Keratinocyte (primary cell): ENCODE results near the gene HOXB4. TPM values are rescaled to one million over a fixed set of nuclear protein-coding genes. Genes with fewer than 3 reads are reported as not detected.
A peak's percentile ranks its signal among the peaks of the same experiment; 100 is the strongest.

ENCODE experiments used
- DNase-seq: peaks from one replicate; pipeline ENCODE4 v3.0.0-alpha.2; 2011; ENCODE audit warnings: low read depth, missing footprints, low spot score
- FAIRE-seq: peaks from 2 replicates; lab custom pipeline; 2011; peaks lifted over from hg19 to GRCh38; lab: Jason Lieb, UNC
- H2AFZ ChIP-seq: 2 replicates; pipeline ENCODE4 v1.6.0; 2012; ENCODE audit warnings: low read length, control low read depth, inconsistent platforms; ENCODE audit not compliant: control insufficient read depth
- H3K27ac ChIP-seq: 2 replicates; pipeline ENCODE4 v1.5.1; 2011; ENCODE audit warnings: low read length; ENCODE audit not compliant: control insufficient read depth, insufficient read depth
- H3K27me3 ChIP-seq: 3 replicates; pipeline ENCODE4 v1.6.0; 2011; ENCODE audit warnings: low read length; ENCODE audit not compliant: control insufficient read depth, insufficient read depth; ENCODE audit errors: extremely low read depth
- H3K36me3 ChIP-seq, 2 experiments: 2 replicates in 1 of 2; 3 replicates in 1 of 2; pipeline ENCODE4 v1.5.1; 2011; ENCODE audit warnings: low read length in 2 of 2, mild to moderate bottlenecking in 1 of 2; ENCODE audit not compliant: control insufficient read depth in 2 of 2, insufficient read depth in 2 of 2; ENCODE audit errors: extremely low read depth in 1 of 2
- H3K4me1 ChIP-seq: 3 replicates; pipeline ENCODE4 v1.5.1; 2011; ENCODE audit warnings: low read length; ENCODE audit not compliant: control insufficient read depth, insufficient read depth; ENCODE audit errors: extremely low read depth
- H3K4me2 ChIP-seq: 3 replicates; pipeline ENCODE4 v1.6.0; 2011; ENCODE audit warnings: low read depth, low read length; ENCODE audit not compliant: control insufficient read depth, insufficient read depth; ENCODE audit errors: extremely low read depth
- H3K4me3 ChIP-seq, 3 experiments: fragments of 200-600 bp in 1 of 3; sonication (generic) in 1 of 3; 2 replicates in 2 of 3; 3 replicates in 1 of 3; pipeline ENCODE4 v1.5.1; 2011 to 2016; ENCODE audit warnings: low read length in 3 of 3, mild to moderate bottlenecking in 3 of 3, control low read depth in 2 of 3, inconsistent platforms in 1 of 3, low read depth in 1 of 3, mixed read lengths in 1 of 3, mixed run types in 1 of 3, moderate library complexity in 1 of 3; ENCODE audit not compliant: control insufficient read depth in 2 of 3, insufficient read depth in 2 of 3; ENCODE audit errors: extremely low read depth in 1 of 3
- H3K79me2 ChIP-seq: 2 replicates; pipeline ENCODE4 v1.6.0; 2012; ENCODE audit warnings: low read length; ENCODE audit not compliant: control insufficient read depth, insufficient read depth
- H3K9ac ChIP-seq: 3 replicates; pipeline ENCODE4 v1.6.0; 2011; ENCODE audit warnings: low read length; ENCODE audit not compliant: control insufficient read depth, insufficient read depth; ENCODE audit errors: extremely low read depth
- H3K9me1 ChIP-seq: 3 replicates; pipeline ENCODE4 v1.6.0; 2011; ENCODE audit warnings: low read length; ENCODE audit not compliant: control insufficient read depth, insufficient read depth; ENCODE audit errors: extremely low read depth
- H3K9me3 ChIP-seq: 2 replicates; pipeline ENCODE4 v1.5.1; 2012; ENCODE audit warnings: low read depth, low read length; ENCODE audit not compliant: control insufficient read depth
- H4K20me1 ChIP-seq: 3 replicates; pipeline ENCODE4 v1.6.0; 2011; ENCODE audit warnings: low read length; ENCODE audit not compliant: control insufficient read depth, insufficient read depth; ENCODE audit errors: extremely low read depth
- EZH2 ChIP-seq: IDR thresholded peaks from one replicate; pipeline ENCODE4 v1.6.1; 2012; ENCODE audit warnings: inconsistent platforms, mild to moderate bottlenecking, low read length, moderate library complexity
- dilution Hi-C: fragments of 300-500 bp; cut with MboI; formaldehyde crosslinking; loops from one replicate; pipeline ENCODE4 v1.7.0; 2020; ENCODE audit warnings: low sequenced_read_pairs; ENCODE audit not compliant: extremely low pct_ligation_motif_present
- polyA plus RNA-seq, 5 experiments: library from polyadenylated mRNA; depleted of rRNA in 3 of 5; stranded (reverse) in 3 of 5; stranded (forward) in 1 of 5; unstranded in 1 of 5; fragments of >200 nt; gene quantifications; 1 replicate in 1 of 5; 2 replicates in 3 of 5; 3 replicates in 1 of 5; pipeline versions ENCODE4 v1.2.1 to v1.2.3, GENCODE V29; 2011 to 2012; ENCODE audit warnings: missing spikeins in 2 of 5, low read depth in 1 of 5, low replicate concordance in 1 of 5
- TF ChIP-seq, protein P1 (sequence below), 3 experiments: IDR thresholded peaks in 1 of 3; conservative IDR thresholded peaks in 1 of 3; optimal IDR thresholded peaks in 1 of 3; 2 replicates in 2 of 3; 3 replicates in 1 of 3; pipeline versions ENCODE3 to v1.5.1; 2011; ENCODE audit warnings: low read length in 3 of 3, mild to moderate bottlenecking in 3 of 3, moderate library complexity in 2 of 3, control low read depth in 1 of 3, inconsistent platforms in 1 of 3; ENCODE audit not compliant: insufficient read depth in 2 of 3; ENCODE audit errors: extremely low read depth in 1 of 3

HOXB4 gene
- polyA plus RNA-seq, 1 donor (not counting 4 experiments of a cell fraction or from before 2014, with no cell fraction given), result 0.59 TPM

DNA sequence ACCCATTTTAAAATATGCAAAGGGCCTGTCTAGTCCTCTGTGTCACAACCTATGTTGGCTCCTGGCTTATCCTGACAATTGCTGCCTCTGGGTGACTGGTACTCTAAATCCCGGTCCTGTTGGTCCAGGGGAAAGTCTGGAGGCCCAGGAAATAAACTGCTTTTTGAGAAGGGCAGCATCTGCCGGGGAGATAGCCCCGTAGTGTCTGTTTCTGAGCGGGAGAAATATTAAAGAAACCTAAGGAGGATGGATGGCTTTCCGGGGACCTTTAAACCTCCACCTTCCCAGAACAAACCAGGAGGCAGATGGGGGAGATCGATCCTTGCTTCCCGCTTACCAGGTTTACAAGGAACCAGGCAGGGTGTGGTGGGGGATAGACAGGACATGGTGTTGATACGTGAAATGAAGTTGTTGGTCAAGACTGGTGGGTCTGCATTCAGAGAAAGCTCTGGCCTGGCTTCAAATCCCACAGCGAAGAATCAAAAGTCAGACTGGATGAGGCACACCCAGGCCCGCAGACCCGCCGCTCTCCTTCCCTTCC lies 37.0 kb downstream of the HOXB4 start:
- Histone ChIP-seq H3K9me3 (no peaks in the 10 kb centered on the region), H3K79me2 (peaks cover 13% of the 10 kb centered on the region), H3K4me2 (peak overlapping the region; percentile 77), H3K4me1 (peaks cover 22% of the 10 kb centered on the region), H4K20me1 (no peaks in the 10 kb centered on the region), H2AFZ (peak overlapping the region; percentile 39), H3K36me3 (peaks cover 0 to 3% of the 10 kb centered on the region in 2 experiments), H3K4me3 (peak overlapping the region; percentile 13 to 68 (median 54)), H3K27ac (peak overlapping the region; percentile 66), H3K9ac (peak overlapping the region; percentile 74), H3K27me3 (peaks cover 19% of the 10 kb centered on the region), H3K9me1 (no peaks in the 10 kb centered on the region)
- dilution Hi-C loops, result no loop called here
- FAIRE-seq (peak; percentile 48), DNase-seq (no peak)
- no peak for TF ChIP-seq EZH2
- TF ChIP-seq, protein P1, sequence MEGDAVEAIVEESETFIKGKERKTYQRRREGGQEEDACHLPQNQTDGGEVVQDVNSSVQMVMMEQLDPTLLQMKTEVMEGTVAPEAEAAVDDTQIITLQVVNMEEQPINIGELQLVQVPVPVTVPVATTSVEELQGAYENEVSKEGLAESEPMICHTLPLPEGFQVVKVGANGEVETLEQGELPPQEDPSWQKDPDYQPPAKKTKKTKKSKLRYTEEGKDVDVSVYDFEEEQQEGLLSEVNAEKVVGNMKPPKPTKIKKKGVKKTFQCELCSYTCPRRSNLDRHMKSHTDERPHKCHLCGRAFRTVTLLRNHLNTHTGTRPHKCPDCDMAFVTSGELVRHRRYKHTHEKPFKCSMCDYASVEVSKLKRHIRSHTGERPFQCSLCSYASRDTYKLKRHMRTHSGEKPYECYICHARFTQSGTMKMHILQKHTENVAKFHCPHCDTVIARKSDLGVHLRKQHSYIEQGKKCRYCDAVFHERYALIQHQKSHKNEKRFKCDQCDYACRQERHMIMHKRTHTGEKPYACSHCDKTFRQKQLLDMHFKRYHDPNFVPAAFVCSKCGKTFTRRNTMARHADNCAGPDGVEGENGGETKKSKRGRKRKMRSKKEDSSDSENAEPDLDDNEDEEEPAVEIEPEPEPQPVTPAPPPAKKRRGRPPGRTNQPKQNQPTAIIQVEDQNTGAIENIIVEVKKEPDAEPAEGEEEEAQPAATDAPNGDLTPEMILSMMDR (optimal IDR thresholded peaks at IDR 0.05 in 1 of 3, IDR thresholded peaks at IDR 0.05 in 1 of 3, conservative IDR thresholded peaks at IDR 0.05 in 1 of 3; ENCODE audit: extremely low read depth in 1 of 3, insufficient read depth in 2 of 3, low read length in 3 of 3), result no peak

DNA sequence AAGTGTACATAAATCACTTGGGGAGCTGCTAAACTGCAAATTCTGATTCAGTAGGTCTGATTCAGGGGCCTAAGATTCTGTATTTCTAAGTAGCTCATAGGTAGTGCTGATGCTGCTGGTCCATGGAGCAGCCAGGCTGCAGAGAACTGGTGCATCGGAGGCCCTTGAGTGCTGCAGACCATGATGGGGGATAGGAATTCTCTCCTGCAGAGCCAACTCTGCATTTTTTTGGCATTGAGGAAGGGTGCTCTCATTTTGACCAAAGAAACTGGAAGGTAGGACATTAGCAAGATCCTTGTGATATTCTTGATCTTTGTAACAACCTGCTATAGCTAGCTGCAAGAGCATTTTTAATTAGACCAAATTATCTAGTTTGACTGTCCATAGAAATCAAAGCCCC lies 37.9 kb downstream of the HOXB4 start:
- peak; percentile 29 for FAIRE-seq
- DNase-seq, result no peak
- dilution Hi-C loops, result no loop called here
- peaks cover 19% of the 10 kb centered on the region for H3K27me3 ChIP-seq
- H3K9ac ChIP-seq, result no peak overlapping the region
- H3K4me1 ChIP-seq, result peaks cover 21% of the 10 kb centered on the region
- H4K20me1 ChIP-seq, result no peaks in the 10 kb centered on the region
- no peaks in the 10 kb centered on the region for H3K9me1 ChIP-seq
- H3K9me3 ChIP-seq, result no peaks in the 10 kb centered on the region
- no peak overlapping the region for H3K4me2 ChIP-seq
- peaks cover 0 to 3% of the 10 kb centered on the region in 2 experiments for H3K36me3 ChIP-seq
- H3K79me2 ChIP-seq, result peaks cover 13% of the 10 kb centered on the region
- no peak overlapping the region for H3K4me3 ChIP-seq
- no peak overlapping the region for H3K27ac ChIP-seq
- TF ChIP-seq, protein P1 (optimal IDR thresholded peaks at IDR 0.05 in 1 of 3, IDR thresholded peaks at IDR 0.05 in 1 of 3, conservative IDR thresholded peaks at IDR 0.05 in 1 of 3; ENCODE audit: extremely low read depth in 1 of 3, insufficient read depth in 2 of 3, low read length in 3 of 3), result no peak
- no peak for TF ChIP-seq EZH2
- no peak overlapping the region for H2AFZ ChIP-seq
